GM23338 (cell line): Measurements from ENCODE around the gene COL18A1. TPM values are rescaled to one million over a fixed set of nuclear protein-coding genes. Genes with fewer than 3 reads are reported as not detected.

ENCODE experiments used
- ATAC-seq: fragments of 200-7000 bp; cut with Tn5 transposase; 3 replicates; pipeline ENCODE4 v1.9.1; 2020
- DNase-seq: peaks from one replicate; pipeline ENCODE4 v3.0.0-alpha.2; 2015; ENCODE audit warnings: low spot score
- H2AFZ ChIP-seq: fragments of 200-600 bp; sonication (generic); 2 replicates; pipeline ENCODE4 v1.8.0; 2016; ENCODE audit warnings: antibody characterized with exemption, mild to moderate bottlenecking, moderate library complexity
- H3F3A ChIP-seq: fragments of 200-600 bp; sonication (generic); replicated peaks from 2 replicates; pipeline ENCODE4 v1.8.0; 2017; ENCODE audit warnings: antibody characterized with exemption, mixed run types, low read depth
- H3K27ac ChIP-seq: fragments of 200-600 bp; sonication (generic); 2 replicates; pipeline ENCODE4 v1.6.1; 2016; ENCODE audit warnings: low read depth
- H3K27me3 ChIP-seq: fragments of 200-600 bp; sonication (generic); 2 replicates; pipeline ENCODE4 v1.8.0; 2016; ENCODE audit warnings: mild to moderate bottlenecking, mixed run types, moderate library complexity; ENCODE audit not compliant: insufficient read depth
- H3K36me3 ChIP-seq: fragments of 200-600 bp; sonication (generic); 2 replicates; pipeline ENCODE4 v1.8.0; 2016; ENCODE audit warnings: mild to moderate bottlenecking; ENCODE audit not compliant: insufficient read depth
- H3K4me1 ChIP-seq: fragments of 200-600 bp; sonication (generic); 2 replicates; pipeline ENCODE4 v1.8.0; 2016; ENCODE audit warnings: mild to moderate bottlenecking, moderate library complexity; ENCODE audit not compliant: insufficient read depth
- H3K4me2 ChIP-seq: fragments of 200-600 bp; sonication (generic); 2 replicates; pipeline ENCODE4 v1.7.1; 2017; ENCODE audit warnings: mixed run types
- H3K4me3 ChIP-seq: fragments of 200-600 bp; sonication (generic); 2 replicates; pipeline ENCODE4 v1.6.1; 2016; ENCODE audit warnings: mixed run types
- H3K79me2 ChIP-seq: fragments of 200-600 bp; sonication (generic); replicated peaks from 2 replicates; pipeline ENCODE4 v1.8.0; 2017; ENCODE audit warnings: mild to moderate bottlenecking; ENCODE audit not compliant: insufficient read depth
- H3K9me2 ChIP-seq: fragments of 200-600 bp; sonication (generic); 2 replicates; pipeline ENCODE4 v1.8.0; 2017; ENCODE audit not compliant: insufficient read depth
- H4K20me1 ChIP-seq: fragments of 200-600 bp; sonication (generic); replicated peaks from 2 replicates; pipeline ENCODE4 v1.8.0; 2017; ENCODE audit warnings: mild to moderate bottlenecking; ENCODE audit not compliant: insufficient read depth
- H3K27ac Mint-ChIP-seq: 2 replicates; pipeline ENCODE4 v1.8.0; 2020; ENCODE audit warnings: inconsistent platforms, mild to moderate bottlenecking, moderate library complexity, mixed read lengths
- H3K27me3 Mint-ChIP-seq: 3 replicates; pipeline ENCODE4 v1.8.0; 2022; ENCODE audit warnings: low read depth, mild to moderate bottlenecking, moderate library complexity, mixed read lengths, inconsistent platforms; ENCODE audit not compliant: insufficient read depth, poor library complexity
- H3K36me3 Mint-ChIP-seq: 3 replicates; pipeline ENCODE4 v1.8.0; 2021; ENCODE audit warnings: low read depth, mild to moderate bottlenecking, inconsistent platforms, moderate library complexity, mixed read lengths
- H3K4me1 Mint-ChIP-seq: 3 replicates; pipeline ENCODE4 v1.8.0; 2020; ENCODE audit warnings: mild to moderate bottlenecking, inconsistent platforms, mixed read lengths
- H3K4me3 Mint-ChIP-seq: 3 replicates; pipeline ENCODE4 v1.8.0; 2021; ENCODE audit warnings: moderate library complexity, mild to moderate bottlenecking, inconsistent platforms, mixed read lengths
- H3K9me3 Mint-ChIP-seq: 3 replicates; pipeline ENCODE4 v1.8.0; 2020; ENCODE audit warnings: moderate library complexity, mild to moderate bottlenecking, inconsistent platforms, mixed read lengths
- CREB1 ChIP-seq: fragments of 250-450 bp; sonication (Bioruptor Pico); IDR thresholded peaks from 2 replicates; pipeline ENCODE4 v1.5.0; 2020; ENCODE audit warnings: low read depth, mild to moderate bottlenecking, moderate library complexity
- CTCF ChIP-seq, 2 experiments: fragments of 200-600 bp in 1 of 2; sonication (generic) in 1 of 2; conservative IDR thresholded peaks; 2 replicates each; pipeline versions ENCODE4 v1.5.1 to v1.6.1; 2016 to 2017; ENCODE audit warnings: antibody characterized with exemption in 2 of 2, low read depth in 2 of 2, mild to moderate bottlenecking in 2 of 2, moderate library complexity in 1 of 2
- ETS1 ChIP-seq: IDR thresholded peaks from 2 replicates; pipeline ENCODE4 v1.6.1; 2016; ENCODE audit warnings: antibody characterized with exemption
- EZH2 ChIP-seq: fragments of 200-600 bp; sonication (generic); IDR thresholded peaks from one replicate; pipeline ENCODE4 v1.8.0; 2017; ENCODE audit warnings: antibody characterized with exemption, mild to moderate bottlenecking, low read depth; ENCODE audit not compliant: unreplicated experiment
- EZH2phosphoT487 ChIP-seq: fragments of 200-600 bp; sonication (generic); IDR thresholded peaks from one replicate; pipeline ENCODE4 v1.8.1; 2018; ENCODE audit warnings: antibody characterized with exemption; ENCODE audit not compliant: unreplicated experiment
- JUNB ChIP-seq: IDR thresholded peaks from one replicate; pipeline ENCODE4 v1.6.1; 2016; ENCODE audit warnings: antibody characterized with exemption; ENCODE audit not compliant: unreplicated experiment
- NANOG ChIP-seq: IDR thresholded peaks from 2 replicates; pipeline ENCODE4 v1.6.1; 2016; ENCODE audit warnings: antibody characterized with exemption, borderline replicate concordance
- POLR2AphosphoS5 ChIP-seq: IDR thresholded peaks from 2 replicates; pipeline ENCODE4 v1.6.1; 2016; ENCODE audit warnings: antibody characterized with exemption, low read depth
- STAT1 ChIP-seq: IDR thresholded peaks from one replicate; pipeline ENCODE4 v1.6.1; 2016; ENCODE audit warnings: antibody characterized with exemption; ENCODE audit not compliant: unreplicated experiment
- ZNF114 ChIP-seq: fragments of 250-450 bp; sonication (Bioruptor Pico); IDR thresholded peaks from 2 replicates; pipeline ENCODE4 v1.5.0; 2020; ENCODE audit warnings: mild to moderate bottlenecking, moderate library complexity
- ZNF331 ChIP-seq: fragments of 250-450 bp; sonication (Bioruptor Pico); IDR thresholded peaks from 2 replicates; pipeline ENCODE4 v1.5.0; 2020; ENCODE audit warnings: low read depth, mild to moderate bottlenecking, moderate library complexity
- ZNF462 ChIP-seq: fragments of 250-450 bp; sonication (Bioruptor Pico); IDR thresholded peaks from 2 replicates; pipeline ENCODE4 v1.5.0; 2020; ENCODE audit warnings: mild to moderate bottlenecking, moderate library complexity
- polyA plus RNA-seq: library from polyadenylated mRNA; unstranded; fragments of >200 nt; fragmentation: Nextera tagmentation; extraction: Ambion mirVana; gene quantifications from 2 replicates; pipeline ENCODE4 v1.2.1, GENCODE V29; 2016
- total RNA-seq: library from RNA; depleted of rRNA; stranded (reverse); fragments of >200 nt; shearing (Covaris generic); gene quantifications from 2 replicates; pipeline ENCODE4 v1.2.3, GENCODE V29; 2014

COL18A1 gene
- total and polyA plus RNA-seq, 2 experiments from 2014 or later = 38.4 to 430 TPM

GRCh38 chr21:45412491-45412890, 7.5 kb downstream of the COL18A1 start (continued):
- TF ChIP-seq ZNF114 (CRISPR knock-in tag) (no peak), CTCF (conservative IDR thresholded peaks at IDR 0.05; ENCODE audit: low read depth in 2 of 2) (no peak)

- no peak overlapping the region for H3K4me3 Mint-ChIP-seq
- H4K20me1 ChIP-seq = peaks cover 70% of the 10 kb centered on the region
- H3K4me1 ChIP-seq = peaks cover 71% of the 10 kb centered on the region
- no peaks in the 10 kb centered on the region; the same call in 1 of the 2 replicates for H3K36me3 ChIP-seq
- H3K9me2 ChIP-seq = no peaks in the 10 kb centered on the region
- H2AFZ ChIP-seq = no peak overlapping the region
- no peak overlapping the region for H3K4me3 ChIP-seq
- peak overlapping the region; percentile 66 for H3K27ac ChIP-seq
- H3K4me2 ChIP-seq = peak overlapping the region; percentile 32; the same call in 1 of the 2 replicates
- H3K79me2 ChIP-seq = peaks cover 99% of the 10 kb centered on the region
- H3F3A ChIP-seq = peaks cover 8% of the 10 kb centered on the region; the same call in 1 of the 2 replicates
- no peaks in the 10 kb centered on the region for H3K27me3 ChIP-seq
- ATAC-seq = no peak
- H3K4me1 Mint-ChIP-seq = peaks cover 88% of the 10 kb centered on the region
- H3K36me3 Mint-ChIP-seq = peaks cover 12% of the 10 kb centered on the region
- DNase-seq = no peak
- peaks cover 22% of the 10 kb centered on the region for H3K27me3 Mint-ChIP-seq
- no peaks in the 10 kb centered on the region for H3K9me3 Mint-ChIP-seq
- peak overlapping the region; percentile 13; the same call in 1 of the 2 replicates for H3K27ac Mint-ChIP-seq
- TF ChIP-seq ZNF114 (CRISPR knock-in tag) (no peak), ZNF462 (CRISPR knock-in tag) (no peak), ZNF331 (no peak), EZH2phosphoT487 (no peak), NANOG (no peak), EZH2 (no peak), ETS1 (no peak), JUNB (no peak), CTCF (conservative IDR thresholded peaks at IDR 0.05; ENCODE audit: low read depth in 2 of 2) (no peak), POLR2AphosphoS5 (no peak), CREB1 (CRISPR knock-in tag) (no peak), STAT1 (no peak)
Observed at GRCh38 chr21:45412909-45413611, 8.1 kb downstream of the COL18A1 start.
